Measurements from ENCODE around the gene SUCLG1. TPM values are rescaled to one million over a fixed set of nuclear protein-coding genes. Genes with fewer than 3 reads are reported as not detected.
A peak's percentile ranks its signal among the peaks of the same experiment; 100 is the strongest.

SUCLG1 gene
- total RNA-seq, 1 donor from 2014 or later, result 81.2 TPM

GRCh38 chr2:84487298-84487996 is 28.4 kb upstream of the SUCLG1 start:
- Mint-ChIP-seq H3K27ac (no peak overlapping the region), H3K27me3 (no peaks in the 10 kb centered on the region), H3K36me3 (no peaks in the 10 kb centered on the region), H3K4me1 (ENCODE audit: unreplicated experiment) (peaks cover 14% of the 10 kb centered on the region), H3K4me3 (no peak overlapping the region), H3K9me3 (no peaks in the 10 kb centered on the region)
- no peak for DNase-seq (ENCODE audit: extremely low spot score, unreplicated experiment)
- TF ChIP-seq CTCF (conservative IDR thresholded peaks at IDR 0.05), result no peak

- no peak for TF ChIP-seq CTCF (conservative IDR thresholded peaks at IDR 0.05)
- no peaks in the 10 kb centered on the region for H3K36me3 Mint-ChIP-seq
- H3K4me3 Mint-ChIP-seq, result peak overlapping the region; percentile 46
- peak overlapping the region; percentile 17 for H3K27ac Mint-ChIP-seq
- peaks cover 14% of the 10 kb centered on the region for H3K4me1 Mint-ChIP-seq (ENCODE audit: unreplicated experiment)
- H3K9me3 Mint-ChIP-seq, result no peaks in the 10 kb centered on the region
- H3K27me3 Mint-ChIP-seq, result no peaks in the 10 kb centered on the region
- no peak for DNase-seq (ENCODE audit: extremely low spot score, unreplicated experiment)
Measured at GRCh38 chr2:84486441-84487115, 27.5 kb upstream of the SUCLG1 start.

- Mint-ChIP-seq H3K4me3 (no peak overlapping the region), H3K27me3 (no peaks in the 10 kb centered on the region), H3K9me3 (no peaks in the 10 kb centered on the region), H3K36me3 (no peaks in the 10 kb centered on the region), H3K4me1 (ENCODE audit: unreplicated experiment) (peaks cover 14% of the 10 kb centered on the region), H3K27ac (no peak overlapping the region)
- TF ChIP-seq CTCF (conservative IDR thresholded peaks at IDR 0.05), result no peak
- DNase-seq (ENCODE audit: extremely low spot score, unreplicated experiment), result no peak
Measured at GRCh38 chr2:84483320-84483719, 24.2 kb upstream of the SUCLG1 start.

- no peak for DNase-seq (ENCODE audit: extremely low spot score, unreplicated experiment)
- Mint-ChIP-seq H3K27ac (no peak overlapping the region), H3K4me1 (ENCODE audit: unreplicated experiment) (peaks cover 11% of the 10 kb centered on the region), H3K27me3 (no peaks in the 10 kb centered on the region), H3K4me3 (no peak overlapping the region), H3K9me3 (peaks cover 4% of the 10 kb centered on the region), H3K36me3 (no peaks in the 10 kb centered on the region)
- TF ChIP-seq CTCF (conservative IDR thresholded peaks at IDR 0.05), result no peak
Measured at GRCh38 chr2:84482603-84483002, 23.5 kb upstream of the SUCLG1 start.

- H3K4me3 Mint-ChIP-seq, result no peak overlapping the region
Measured at GRCh38 chr2:84481702-84482101, 22.6 kb upstream of the SUCLG1 start.

More at GRCh38 chr2:84481702-84482101, 22.6 kb upstream of the SUCLG1 start:
- Mint-ChIP-seq H3K36me3 (no peaks in the 10 kb centered on the region), H3K4me1 (ENCODE audit: unreplicated experiment) (peaks cover 7% of the 10 kb centered on the region), H3K27me3 (no peaks in the 10 kb centered on the region), H3K9me3 (peaks cover 6% of the 10 kb centered on the region), H3K27ac (no peak overlapping the region)
- no peak for DNase-seq (ENCODE audit: extremely low spot score, unreplicated experiment)
- TF ChIP-seq CTCF (conservative IDR thresholded peaks at IDR 0.05), result no peak
